KMS-11 (cell line): ENCODE measurements around the gene CCDC102A.

ENCODE experiments used
- H2AFZ ChIP-seq: fragments of 200-600 bp; sonication (generic); 2 replicates; pipeline ENCODE4 v1.6.1; 2016; ENCODE audit warnings: antibody characterized with exemption, mixed run types, low read depth
- H3K27ac ChIP-seq: fragments of 200-600 bp; sonication (generic); 2 replicates; pipeline ENCODE4 v1.6.1; 2016; ENCODE audit warnings: mild to moderate bottlenecking, mixed run types
- H3K27me3 ChIP-seq: fragments of 200-600 bp; sonication (generic); 2 replicates; pipeline ENCODE4 v1.6.1; 2017; ENCODE audit warnings: mild to moderate bottlenecking, low read depth, mixed run types, moderate library complexity; ENCODE audit not compliant: insufficient read depth
- H3K36me3 ChIP-seq: fragments of 200-600 bp; sonication (generic); 2 replicates; pipeline ENCODE4 v1.6.1; 2017; ENCODE audit warnings: mild to moderate bottlenecking, mixed run types; ENCODE audit not compliant: insufficient read depth
- H3K4me1 ChIP-seq: fragments of 200-600 bp; sonication (generic); 2 replicates; pipeline ENCODE4 v1.6.1; 2016; ENCODE audit warnings: mild to moderate bottlenecking, low read depth, mixed run types; ENCODE audit not compliant: poor library complexity, severe bottlenecking
- H3K4me2 ChIP-seq: fragments of 200-600 bp; sonication (generic); 2 replicates; pipeline ENCODE4 v1.7.0; 2016; ENCODE audit warnings: mild to moderate bottlenecking, mixed run types
- H3K4me3 ChIP-seq: fragments of 200-600 bp; sonication (generic); IDR thresholded peaks from 2 replicates; pipeline ENCODE4 v1.6.1; 2017; ENCODE audit warnings: low read depth, low read length, mixed read lengths; ENCODE audit not compliant: insufficient read depth
- H3K79me2 ChIP-seq: fragments of 200-600 bp; sonication (generic); 2 replicates; pipeline ENCODE4 v1.6.1; 2016; ENCODE audit warnings: low read depth, mixed run types; ENCODE audit not compliant: insufficient read depth
- H3K9ac ChIP-seq: fragments of 200-600 bp; sonication (generic); 2 replicates; pipeline ENCODE4 v1.6.1; 2016; ENCODE audit warnings: mild to moderate bottlenecking, mixed run types
- H4K20me1 ChIP-seq: fragments of 200-600 bp; sonication (generic); 2 replicates; pipeline ENCODE4 v1.6.1; 2016; ENCODE audit warnings: mild to moderate bottlenecking, mixed run types; ENCODE audit not compliant: insufficient read depth
- CTCF ChIP-seq: fragments of 200-600 bp; sonication (generic); conservative IDR thresholded peaks from 2 replicates; pipeline ENCODE4 v1.6.1; 2017; ENCODE audit warnings: low read depth, mild to moderate bottlenecking, antibody characterized with exemption, low read length, moderate library complexity, mixed read lengths

The CCDC102A gene

GRCh38 chr16:57514791-57515600, 21.4 kb downstream of the CCDC102A start:
- no peaks in the 10 kb centered on the region for H3K4me1 ChIP-seq
- H3K27ac ChIP-seq = no peak overlapping the region
- no peaks in the 10 kb centered on the region for H3K36me3 ChIP-seq
- no peaks in the 10 kb centered on the region for H4K20me1 ChIP-seq
- no peak for TF ChIP-seq CTCF
- no peak overlapping the region for H3K9ac ChIP-seq
- H2AFZ ChIP-seq = no peak overlapping the region
- H3K27me3 ChIP-seq = no peaks in the 10 kb centered on the region
- no peaks in the 10 kb centered on the region for H3K79me2 ChIP-seq
- H3K4me3 ChIP-seq = no peak overlapping the region
- no peak overlapping the region for H3K4me2 ChIP-seq

- Histone ChIP-seq H3K79me2 (no peaks in the 10 kb centered on the region), H3K27me3 (no peaks in the 10 kb centered on the region), H4K20me1 (no peaks in the 10 kb centered on the region), H3K27ac (no peak overlapping the region), H2AFZ (no peak overlapping the region), H3K4me3 (no peak overlapping the region), H3K9ac (no peak overlapping the region), H3K4me2 (no peak overlapping the region), H3K4me1 (no peaks in the 10 kb centered on the region), H3K36me3 (no peaks in the 10 kb centered on the region)
- no peak for TF ChIP-seq CTCF
Measured at GRCh38 chr16:57514371-57514770, 22.0 kb downstream of the CCDC102A start.

- Histone ChIP-seq H3K4me3 (no peak overlapping the region), H3K4me2 (no peak overlapping the region), H3K27me3 (no peaks in the 10 kb centered on the region), H3K4me1 (no peaks in the 10 kb centered on the region), H3K9ac (no peak overlapping the region), H3K36me3 (no peaks in the 10 kb centered on the region), H3K79me2 (no peaks in the 10 kb centered on the region), H4K20me1 (no peaks in the 10 kb centered on the region), H2AFZ (no peak overlapping the region), H3K27ac (no peak overlapping the region)
- TF ChIP-seq CTCF = no peak
Measured at GRCh38 chr16:57513371-57514102, 22.8 kb downstream of the CCDC102A start.

- Histone ChIP-seq H3K4me2 (no peak overlapping the region), H3K4me3 (no peak overlapping the region), H3K4me1 (no peaks in the 10 kb centered on the region), H3K9ac (no peak overlapping the region), H3K79me2 (no peaks in the 10 kb centered on the region), H3K27me3 (no peaks in the 10 kb centered on the region), H3K27ac (no peak overlapping the region), H4K20me1 (no peaks in the 10 kb centered on the region), H2AFZ (no peak overlapping the region), H3K36me3 (no peaks in the 10 kb centered on the region)
- no peak for TF ChIP-seq CTCF
Measured at GRCh38 chr16:57512296-57513001, 23.9 kb downstream of the CCDC102A start.
